BJ (cell line): ENCODE data around the gene MAST1. TPM values are rescaled to one million over a fixed set of nuclear protein-coding genes. Genes with fewer than 3 reads are reported as not detected.
"Not testable (repeated sequence)": the region's sequence is repeated elsewhere in the genome, so short reads cannot be mapped to it uniquely, and the experiment has no call there.

Source experiments
- CTCF ChIA-PET: fragments of 350-600 bp; formaldehyde crosslinking; extraction: SDS; loops from one replicate; lab custom pipeline; 2021; ENCODE audit warnings: antibody characterized with exemption, inconsistent platforms; lab: Yijun Ruan, JAX
- POLR2A ChIA-PET: fragments of 300-600 bp; sonication (Branson Sonifier 250); formaldehyde crosslinking; extraction: SDS; loops from one replicate; lab custom pipeline; 2021; ENCODE audit warnings: antibody characterized with exemption; lab: Charles Lee
- DNase-seq: peaks from one replicate; pipeline ENCODE4 v3.0.0-alpha.2; 2011; ENCODE audit warnings: low read depth
- H3K27me3 ChIP-seq: 2 replicates; pipeline ENCODE4 v1.6.0; 2011; ENCODE audit warnings: low read length; ENCODE audit not compliant: control insufficient read depth, insufficient read depth
- H3K36me3 ChIP-seq: 2 replicates; pipeline ENCODE4 v1.5.1; 2011; ENCODE audit warnings: low read length; ENCODE audit not compliant: control insufficient read depth, insufficient read depth
- H3K4me3 ChIP-seq: 2 replicates; pipeline ENCODE4 v1.5.1; 2011; ENCODE audit warnings: low read depth, mild to moderate bottlenecking, control low read depth, low read length
- CTCF ChIP-seq: IDR thresholded peaks from 2 replicates; pipeline ENCODE4 v1.5.1; 2011; ENCODE audit warnings: low read depth, mild to moderate bottlenecking, control low read depth, inconsistent platforms, low read length, moderate library complexity; ENCODE audit not compliant: insufficient read depth
- polyA plus RNA-seq: library from polyadenylated mRNA; depleted of rRNA; stranded (reverse); fragments of >200 nt; gene quantifications from 2 replicates; pipeline ENCODE4 v1.2.3, GENCODE V29; 2011

Gene MAST1
- polyA plus RNA-seq, 1 experiment = 0.25 TPM

- H3K36me3 ChIP-seq = no peaks in the 10 kb centered on the region
- H3K27me3 ChIP-seq = peaks cover 7% of the 10 kb centered on the region
- TF ChIP-seq CTCF = no peak
- no peak for DNase-seq
- ChIA-PET CTCF (interaction anchor here (1.4 kb wide), 1 partner anchor 79 kb away, joined by 7 read pairs; no protein-coding TSS in a partner anchor), POLR2A (no interaction called here)
- no peak overlapping the region for H3K4me3 ChIP-seq
Observed at GRCh38 chr19:12886651-12886968, 48.3 kb downstream of the MAST1 start.

GRCh38 chr19:12886969-12887747 is 48.8 kb downstream of the MAST1 start, which contains the start of gene KLF1:
Gene KLF1 (minus strand): TSS chr19:12887201. CDS start chr19:12887140, 61 bp downstream.
- ChIA-PET POLR2A (no interaction called here), CTCF (no interaction called here)
- H3K4me3 ChIP-seq = no peak within 1 kb of the TSS
- no peak for DNase-seq
- TF ChIP-seq CTCF = no peak
- peaks cover 7% of the 10 kb centered on the region for H3K27me3 ChIP-seq
- H3K36me3 ChIP-seq = no peaks in the 10 kb centered on the region

GRCh38 chr19:12888006-12888603 is 49.8 kb downstream of the MAST1 start:
- POLR2A ChIA-PET = no interaction called here
- Histone ChIP-seq H3K36me3 (no peaks in the 10 kb centered on the region), H3K27me3 (peaks cover 7% of the 10 kb centered on the region), H3K4me3 (no peak overlapping the region)
- CTCF ChIA-PET = no interaction called here
- DNase-seq = no peak
- no peak for TF ChIP-seq CTCF

GRCh38 chr19:12890299-12890786 is 52.0 kb downstream of the MAST1 start:
- peak overlapping the region; percentile 4; the same call in 1 of the 2 replicates for H3K4me3 ChIP-seq
- H3K27me3 ChIP-seq, POLR2A ChIA-PET, DNase-seq, H3K36me3 ChIP-seq: not testable (repeated sequence)
- CTCF ChIA-PET = interaction anchor here (1.0 to 1.4 kb wide), 3 partner anchors 75 to 132 kb away, joined by 3 to 6 read pairs (median 3); no protein-coding TSS in a partner anchor

GRCh38 chr19:12890787-12891552 is 52.7 kb downstream of the MAST1 start, which contains the start of gene GCDH:
Gene GCDH (plus strand): TSS chr19:12891160. CDS start chr19:12891305, 145 bp downstream.
- ChIA-PET CTCF (interaction anchor here (0.9 to 1.4 kb wide), 4 partner anchors 43 to 133 kb away, joined by 3 to 6 read pairs (median 3); no protein-coding TSS in a partner anchor), POLR2A (interaction anchor here (0.6 to 0.7 kb wide), 3 partner anchors 43 to 112 kb away, joined by 3 read pairs; partner anchors contain the start of genes FARSA and RAD23A)
- peak within 1 kb of the TSS; percentile 98 for H3K4me3 ChIP-seq
- H3K36me3 ChIP-seq = peaks cover 1% of the 10 kb centered on the region; the same call in 1 of the 2 replicates
- DNase-seq = peak; percentile 95
- H3K27me3 ChIP-seq = peaks cover 3% of the 10 kb centered on the region
- 0 out of 2 replicates have a peak, but pooled peaks have one; percentile 7 for TF ChIP-seq CTCF
